SH-SY5Y (cell line): ENCODE measurements around the gene TRIM56.

ENCODE experiments used
- GATA2 ChIP-seq: IDR thresholded peaks from 2 replicates; pipeline ENCODE4 v1.6.1; 2011; ENCODE audit warnings: mild to moderate bottlenecking, low read depth, low read length
- GATA3 ChIP-seq: IDR thresholded peaks from 2 replicates; pipeline ENCODE4 v1.6.1; 2011; ENCODE audit warnings: low read depth, mild to moderate bottlenecking, low read length, moderate library complexity

- no peak for TF ChIP-seq GATA3
- TF ChIP-seq GATA2 = no peak
These were observed 31.6 kb downstream of the TRIM56 start for GRCh38 chr7:101116898-101117297.
